Right atrium auricular region (tissue), 2 donors: ENCODE measurements around the gene TEX22. TPM values are rescaled to one million over a fixed set of nuclear protein-coding genes. Genes with fewer than 3 reads are reported as not detected.

Source experiments
- DNase-seq: peaks from one replicate; pipeline ENCODE4 v3.0.0-alpha.2; 2019; ENCODE audit warnings: low spot score
- H3K27ac ChIP-seq, 2 donors: fragments of 200-600 bp; sonication (generic); 1 replicate in 1 of 2; 2 replicates in 1 of 2; pipeline ENCODE4 v1.5.1; 2016 to 2019
- H3K27me3 ChIP-seq, 2 donors: fragments of 200-600 bp; sonication (generic); one replicate each; pipeline versions ENCODE4 v1.5.1 to v1.6.0; 2017 to 2019
- H3K36me3 ChIP-seq: fragments of 200-600 bp; sonication (generic); one replicate; pipeline ENCODE4 v1.5.1; 2016
- H3K4me1 ChIP-seq, 2 donors: fragments of 200-600 bp; sonication (generic); one replicate each; pipeline versions ENCODE4 v1.5.1 to v1.6.0; 2017 to 2019
- H3K4me3 ChIP-seq, 2 donors: fragments of 200-600 bp; sonication (generic); 1 replicate in 1 of 2; 2 replicates in 1 of 2; pipeline ENCODE4 v1.5.1; 2017 to 2019; ENCODE audit warnings: mild to moderate bottlenecking in 1 of 2, moderate library complexity in 1 of 2
- H3K9me3 ChIP-seq, 2 donors: fragments of 200-600 bp; sonication (generic); one replicate each; pipeline ENCODE4 v1.5.1; 2019
- total RNA-seq, 2 donors: library from RNA; depleted of rRNA; stranded (reverse); fragments of >200 nt; gene quantifications; one replicate each; pipeline ENCODE4 v1.1.0, GENCODE V29; 2016
- TF ChIP-seq, protein P1 (sequence below), 2 donors: fragments of 200-600 bp; sonication (generic); IDR thresholded peaks; one replicate each; pipeline ENCODE4 v1.5.1; 2019; ENCODE audit warnings: antibody characterized with exemption in 2 of 2

The TEX22 gene
- total RNA-seq, 2 donors from 2014 or later = 0.16 TPM; not detected in 1

DNA sequence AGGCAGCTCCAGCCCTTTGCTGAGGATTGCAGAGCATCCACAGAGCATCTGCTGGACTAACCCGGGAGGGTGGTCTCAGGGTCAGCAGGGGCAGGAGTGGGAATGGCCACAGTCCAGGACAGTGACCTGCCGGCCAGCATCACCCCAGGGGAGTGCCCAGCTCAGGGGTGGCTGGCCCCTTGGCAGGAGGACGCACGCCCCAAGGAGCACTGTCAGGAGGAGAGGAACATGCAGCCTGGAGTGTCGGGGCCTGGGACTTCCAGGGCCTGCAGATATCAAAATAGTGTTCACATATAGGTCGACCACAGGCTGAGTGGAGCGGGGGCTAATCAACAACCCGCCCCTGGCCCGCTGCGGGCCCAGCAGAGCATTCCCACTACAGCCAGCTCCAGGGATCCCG, 33.2 kb upstream of the TEX22 start:
- no peaks in the 10 kb centered on the region for H3K4me1 ChIP-seq
- H3K9me3 ChIP-seq = no peaks in the 10 kb centered on the region
- peaks cover 26% of the 10 kb centered on the region for H3K36me3 ChIP-seq
- H3K27ac ChIP-seq = no peak overlapping the region
- TF ChIP-seq, protein P1, sequence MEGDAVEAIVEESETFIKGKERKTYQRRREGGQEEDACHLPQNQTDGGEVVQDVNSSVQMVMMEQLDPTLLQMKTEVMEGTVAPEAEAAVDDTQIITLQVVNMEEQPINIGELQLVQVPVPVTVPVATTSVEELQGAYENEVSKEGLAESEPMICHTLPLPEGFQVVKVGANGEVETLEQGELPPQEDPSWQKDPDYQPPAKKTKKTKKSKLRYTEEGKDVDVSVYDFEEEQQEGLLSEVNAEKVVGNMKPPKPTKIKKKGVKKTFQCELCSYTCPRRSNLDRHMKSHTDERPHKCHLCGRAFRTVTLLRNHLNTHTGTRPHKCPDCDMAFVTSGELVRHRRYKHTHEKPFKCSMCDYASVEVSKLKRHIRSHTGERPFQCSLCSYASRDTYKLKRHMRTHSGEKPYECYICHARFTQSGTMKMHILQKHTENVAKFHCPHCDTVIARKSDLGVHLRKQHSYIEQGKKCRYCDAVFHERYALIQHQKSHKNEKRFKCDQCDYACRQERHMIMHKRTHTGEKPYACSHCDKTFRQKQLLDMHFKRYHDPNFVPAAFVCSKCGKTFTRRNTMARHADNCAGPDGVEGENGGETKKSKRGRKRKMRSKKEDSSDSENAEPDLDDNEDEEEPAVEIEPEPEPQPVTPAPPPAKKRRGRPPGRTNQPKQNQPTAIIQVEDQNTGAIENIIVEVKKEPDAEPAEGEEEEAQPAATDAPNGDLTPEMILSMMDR (IDR thresholded peaks at IDR 0.05) = no peak
- H3K4me3 ChIP-seq = no peak overlapping the region
- no peak for DNase-seq
- no peaks in the 10 kb centered on the region for H3K27me3 ChIP-seq

DNA sequence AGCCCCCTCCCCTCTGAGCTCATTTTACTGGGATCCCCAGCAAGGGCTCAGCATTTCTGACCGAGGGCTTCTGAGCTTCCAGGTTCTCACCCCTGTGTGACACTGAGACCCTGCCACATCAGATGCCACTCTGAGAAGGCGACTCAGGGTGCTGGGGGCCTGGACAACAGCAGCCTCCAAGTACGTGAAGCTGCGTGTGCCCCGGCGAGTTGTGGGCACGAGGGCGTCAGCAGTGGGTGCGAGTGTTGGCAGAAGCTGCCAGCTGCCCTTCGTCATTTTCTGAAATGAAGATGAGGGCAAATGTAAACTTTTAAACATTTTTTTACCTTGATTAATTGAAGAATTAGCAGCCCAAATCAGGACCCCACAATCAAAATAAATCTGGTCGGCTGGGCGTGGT, 32.7 kb upstream of the TEX22 start:
- Histone ChIP-seq H3K36me3 (peaks cover 25% of the 10 kb centered on the region), H3K27ac (no peak overlapping the region), H3K4me3 (no peak overlapping the region), H3K4me1 (no peaks in the 10 kb centered on the region), H3K27me3 (no peaks in the 10 kb centered on the region), H3K9me3 (no peaks in the 10 kb centered on the region)
- no peak for DNase-seq
- TF ChIP-seq, protein P1 (IDR thresholded peaks at IDR 0.05) = no peak

DNA sequence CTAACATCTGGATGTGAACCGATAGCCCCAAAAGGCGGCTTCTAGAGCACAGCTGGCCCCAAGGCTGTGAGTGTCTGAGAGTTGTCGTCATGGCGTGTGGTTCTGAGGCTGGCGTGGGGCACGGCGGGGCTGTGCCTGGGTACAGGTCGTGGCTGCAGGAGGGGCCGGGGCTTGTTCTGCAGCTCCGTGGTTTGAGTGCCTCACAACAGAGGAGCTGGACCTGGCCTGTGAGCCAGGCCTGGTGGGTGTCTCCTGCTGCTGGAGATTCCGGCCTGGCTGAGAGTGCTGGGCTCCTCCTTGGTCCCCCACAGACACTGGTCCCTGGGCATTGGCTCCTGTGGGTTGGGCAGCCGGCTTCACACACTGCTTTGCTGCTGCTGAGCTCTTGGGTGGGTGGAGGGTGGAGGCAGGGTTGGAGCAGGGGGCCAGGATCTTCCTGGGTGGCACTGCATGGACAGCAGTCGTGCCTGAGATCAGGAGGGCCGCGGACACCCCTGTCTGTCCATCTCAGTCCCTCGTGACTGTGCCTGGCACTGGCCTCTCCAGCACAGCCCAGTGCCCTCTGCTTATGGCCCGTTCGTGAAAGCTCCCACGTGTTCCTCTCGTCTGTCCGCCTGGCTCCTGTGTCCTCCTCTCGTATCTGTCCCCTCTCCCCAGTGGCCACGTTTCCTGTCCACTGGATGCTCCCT, 31.8 kb upstream of the TEX22 start:
- Histone ChIP-seq H3K4me3 (no peak overlapping the region), H3K36me3 (peaks cover 21% of the 10 kb centered on the region), H3K4me1 (peaks cover 0 to 5% of the 10 kb centered on the region in 2 donors), H3K27ac (no peak overlapping the region), H3K9me3 (no peaks in the 10 kb centered on the region), H3K27me3 (no peaks in the 10 kb centered on the region)
- TF ChIP-seq, protein P1 (IDR thresholded peaks at IDR 0.05) = no peak
- DNase-seq = no peak

DNA sequence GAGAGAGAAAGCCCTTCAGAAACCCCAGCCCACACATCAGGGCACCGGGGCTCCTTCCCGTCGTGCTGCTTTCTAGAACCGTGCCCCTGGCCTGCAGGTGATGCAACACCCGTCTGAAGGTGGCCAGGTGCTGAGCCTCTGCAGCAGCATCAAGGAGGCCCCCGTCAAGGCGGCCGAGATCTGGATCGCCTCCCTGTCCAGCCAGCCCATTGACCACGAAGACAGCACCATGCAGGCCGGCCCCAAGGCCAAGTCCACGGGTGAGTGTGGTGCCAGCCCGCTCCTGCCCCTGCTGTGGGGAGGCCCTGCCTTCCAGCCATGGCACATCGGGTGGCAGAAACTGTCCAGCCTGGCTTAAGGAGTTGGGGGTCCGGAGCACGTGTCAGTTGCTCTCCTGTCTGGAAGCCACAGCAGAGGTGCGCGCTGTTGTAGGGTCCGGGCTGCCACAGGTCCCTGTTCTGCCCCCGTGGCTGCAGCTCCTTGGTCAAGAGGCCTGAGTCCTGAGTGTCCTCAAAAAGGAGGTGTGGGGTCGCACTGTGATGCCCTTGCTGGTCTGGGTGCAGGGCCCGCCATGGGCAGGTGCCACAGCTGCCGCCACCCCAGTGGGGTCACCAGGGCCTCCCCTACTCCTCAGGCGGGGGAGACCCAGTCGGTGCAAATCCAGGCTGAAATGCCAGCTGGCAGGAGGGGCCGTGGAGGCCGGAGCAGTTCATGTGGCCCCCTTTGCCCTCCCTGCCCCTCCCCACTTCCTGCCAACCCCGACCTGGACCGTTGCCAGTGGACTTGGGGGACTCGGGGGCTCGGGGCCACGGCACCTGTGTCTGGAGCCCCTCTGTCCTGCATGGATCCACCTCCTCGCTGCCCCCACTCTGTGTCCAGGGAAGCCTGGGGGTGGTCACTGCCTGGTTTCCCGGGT, 31.0 kb upstream of the TEX22 start:
- TF ChIP-seq, protein P1 (IDR thresholded peaks at IDR 0.05) = no peak
- peaks cover 27% of the 10 kb centered on the region for H3K36me3 ChIP-seq
- H3K4me3 ChIP-seq = no peak overlapping the region

DNA sequence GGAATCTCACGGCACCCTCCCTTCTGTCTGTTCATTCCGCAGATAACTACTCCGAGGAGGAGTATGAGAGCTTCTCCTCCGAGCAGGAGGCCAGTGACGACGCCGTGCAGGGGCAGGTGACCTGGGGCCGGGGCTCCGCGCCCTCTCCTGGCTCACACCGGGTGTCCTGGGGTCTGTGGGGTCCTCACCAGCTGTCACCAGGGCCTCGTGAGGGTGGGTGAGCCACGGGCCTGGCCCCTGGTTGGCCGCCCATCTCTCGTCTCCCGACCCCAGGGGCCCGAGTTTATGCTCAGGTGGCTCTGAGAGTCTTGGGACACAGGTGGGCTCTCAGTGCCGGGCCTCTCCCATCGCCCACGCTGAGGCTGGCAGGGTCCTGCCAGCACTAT, 30.3 kb upstream of the TEX22 start:
- H3K27ac ChIP-seq = no peak overlapping the region
- H3K4me3 ChIP-seq = no peak overlapping the region
- H3K9me3 ChIP-seq = no peaks in the 10 kb centered on the region
- no peak for DNase-seq
- no peaks in the 10 kb centered on the region for H3K27me3 ChIP-seq
- peaks cover 0 to 5% of the 10 kb centered on the region in 2 donors for H3K4me1 ChIP-seq
- peaks cover 27% of the 10 kb centered on the region for H3K36me3 ChIP-seq
- TF ChIP-seq, protein P1 (IDR thresholded peaks at IDR 0.05) = no peak

More for the DNA sequence above, 31.0 kb upstream of the TEX22 start:
- no peak for DNase-seq
- Histone ChIP-seq H3K27ac (no peak overlapping the region), H3K9me3 (no peaks in the 10 kb centered on the region), H3K27me3 (no peaks in the 10 kb centered on the region), H3K4me1 (peaks cover 0 to 5% of the 10 kb centered on the region in 2 donors)
